Tibial nerve (tissue), 4 donors: ENCODE data around the gene THEM5.

Source experiments
- CTCF ChIP-seq, 5 experiments: fragments of 200-600 bp in 3 of 5; fragments of 450-650 bp in 2 of 5; sonication (generic) in 3 of 5; IDR thresholded peaks; one replicate each; pipeline ENCODE4 v1.5.1; 2016 to 2019; ENCODE audit warnings: antibody characterized with exemption in 5 of 5, mild to moderate bottlenecking in 3 of 5, moderate library complexity in 2 of 5
- EP300 ChIP-seq, 2 donors: sonication (generic); formaldehyde crosslinking; IDR thresholded peaks; one replicate each; pipeline ENCODE4 v1.6.1; 2017; ENCODE audit warnings: antibody characterized with exemption in 2 of 2, mild to moderate bottlenecking in 1 of 2
- POLR2A ChIP-seq, 2 donors: fragments of 450-650 bp; IDR thresholded peaks; one replicate each; pipeline ENCODE4 v1.6.1; 2017; ENCODE audit warnings: antibody characterized with exemption in 2 of 2, mild to moderate bottlenecking in 2 of 2, moderate library complexity in 2 of 2

- TF ChIP-seq CTCF (IDR thresholded peaks at IDR 0.05) (no peak), POLR2A (IDR thresholded peaks at IDR 0.05) (no peak), EP300 (IDR thresholded peaks at IDR 0.05) (no peak)
Observed at GRCh38 chr1:151801310-151801820, 52.1 kb downstream of the THEM5 start.
